Endometrial microvascular endothelial cells (primary cell): ENCODE data around the gene TIGD1. TPM values are rescaled to one million over a fixed set of nuclear protein-coding genes. Genes with fewer than 3 reads are reported as not detected.

Source experiments
- in situ Hi-C: cut with HindIII; loops from 2 replicates; pipeline ENCODE4 v1.10.0; 2017; ENCODE audit warnings: low sequenced_read_pairs, low pct_unique_long_range_greater_than_20kb; ENCODE audit errors: inconsistent ontology term
- total RNA-seq: library from RNA; depleted of rRNA; stranded (reverse); fragments of >200 nt; gene quantifications from one replicate; pipeline ENCODE4 v1.2.3, GENCODE V29; 2015; ENCODE audit errors: inconsistent ontology term

Gene TIGD1
- total RNA-seq, 1 donor from 2014 or later = 1.7 TPM

DNA sequence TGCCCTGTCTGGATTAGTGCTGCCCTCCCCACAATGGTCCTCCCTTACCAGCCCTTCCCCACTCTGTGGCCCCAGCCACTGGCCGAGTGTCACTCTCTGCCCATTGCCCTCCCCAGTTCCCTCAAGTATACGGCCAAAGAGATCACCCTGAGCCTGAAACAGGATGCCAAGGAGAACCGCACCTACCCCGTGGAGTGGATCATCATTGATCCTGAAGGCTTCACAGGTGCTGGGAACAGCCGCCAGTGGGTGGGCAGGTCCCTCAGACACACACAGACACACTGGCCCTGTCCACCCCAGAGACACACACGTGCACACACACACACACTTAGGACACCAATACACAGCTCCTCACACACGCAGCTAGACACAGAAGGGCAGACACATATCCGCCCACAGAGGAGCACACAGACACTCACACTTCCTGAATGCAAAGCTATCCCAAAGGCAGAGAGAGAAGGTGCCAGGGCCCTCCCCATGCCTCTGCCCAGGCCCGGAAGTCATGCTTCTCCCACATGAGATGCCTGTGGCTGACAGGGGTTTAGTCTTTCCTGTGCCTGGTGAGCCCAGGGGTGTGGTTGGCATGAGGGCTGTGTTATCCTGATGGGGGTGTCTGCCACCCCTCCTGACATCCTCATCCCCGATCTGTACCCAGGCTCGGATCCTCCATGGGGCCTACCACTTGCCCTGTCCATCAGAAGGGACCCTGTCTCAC is 21.5 kb downstream of the TIGD1 start:
- in situ Hi-C loops = no loop called here

- in situ Hi-C loops = no loop called here
These were observed 22.4 kb downstream of the TIGD1 start for GRCh38 chr2:232527905-232528470.

DNA sequence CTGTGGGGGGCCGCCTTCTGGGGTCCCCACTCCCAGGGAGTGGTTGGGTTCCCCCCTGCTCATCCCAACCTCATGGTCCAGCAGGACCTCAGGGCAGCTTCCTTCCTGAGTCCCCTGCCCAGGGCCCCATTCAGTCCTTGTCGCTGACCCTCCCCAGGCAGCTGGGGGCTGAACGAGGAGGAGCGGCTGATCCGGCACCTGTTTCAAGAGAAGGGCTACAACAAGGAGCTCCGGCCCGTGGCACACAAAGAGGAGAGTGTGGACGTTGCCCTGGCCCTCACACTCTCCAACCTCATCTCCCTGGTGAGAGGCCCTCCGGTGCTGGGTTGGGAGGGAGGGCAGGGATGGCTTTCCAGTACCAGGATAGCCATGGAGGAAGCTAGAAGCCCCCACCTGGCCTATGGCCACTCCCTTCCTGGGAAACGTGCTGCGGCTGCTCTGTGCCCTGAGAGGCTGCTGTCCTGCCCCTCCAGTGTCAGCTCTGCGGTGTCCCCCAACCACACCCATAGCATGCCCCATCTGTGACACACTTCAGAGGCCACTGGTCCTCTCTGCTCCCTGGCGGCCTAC is 23.9 kb downstream of the TIGD1 start:
- in situ Hi-C loops = no loop called here

GRCh38 chr2:232525791-232526371 is 24.5 kb downstream of the TIGD1 start, which contains the start of gene CHRND:
Gene CHRND, plus strand, starts transcription at chr2:232526160. Its CDS starts 56 bp downstream, at chr2:232526216.
- in situ Hi-C loops = no loop called here

DNA sequence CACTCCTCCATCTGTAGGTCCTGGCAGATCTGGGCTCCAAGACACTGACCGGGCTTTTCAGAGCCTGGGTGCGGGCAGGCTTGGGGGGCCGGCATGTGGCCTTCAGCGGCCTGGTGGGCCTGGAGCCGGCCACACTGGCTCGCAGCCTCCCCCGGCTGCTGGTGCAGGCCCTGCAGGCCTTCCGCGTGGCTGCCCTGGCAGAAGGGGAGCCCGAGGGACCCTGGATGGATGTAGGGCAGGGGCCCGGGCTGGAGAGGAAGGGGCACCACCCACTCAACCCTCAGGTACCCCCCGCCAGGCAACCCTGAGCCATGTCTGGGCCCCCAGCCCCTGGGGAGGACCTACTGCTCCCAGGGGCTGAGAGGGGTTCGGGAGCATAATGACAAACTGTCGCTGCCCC is 25.2 kb downstream of the TIGD1 start:
- in situ Hi-C loops = no loop called here

DNA sequence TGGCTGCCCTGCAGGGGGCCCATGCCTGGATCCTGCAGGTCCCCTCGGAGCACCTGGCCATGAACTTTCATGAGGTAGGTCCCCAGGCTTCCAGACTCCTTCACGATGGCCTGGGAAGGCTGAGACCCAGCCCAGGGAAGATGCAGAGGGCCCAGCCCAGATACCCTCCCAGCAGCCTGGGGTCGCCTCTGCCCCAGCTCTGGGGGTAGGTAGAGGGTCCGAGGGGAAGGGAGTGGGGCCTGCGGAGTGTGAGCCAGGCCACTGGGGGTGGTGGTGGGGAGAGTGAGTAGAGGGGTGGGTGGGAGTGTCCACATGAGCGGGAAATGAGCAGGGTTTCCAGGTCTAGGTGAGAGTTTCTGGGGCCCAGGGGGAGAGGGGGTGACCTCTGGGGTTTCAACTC is 25.6 kb downstream of the TIGD1 start:
- in situ Hi-C loops = no loop called here

DNA sequence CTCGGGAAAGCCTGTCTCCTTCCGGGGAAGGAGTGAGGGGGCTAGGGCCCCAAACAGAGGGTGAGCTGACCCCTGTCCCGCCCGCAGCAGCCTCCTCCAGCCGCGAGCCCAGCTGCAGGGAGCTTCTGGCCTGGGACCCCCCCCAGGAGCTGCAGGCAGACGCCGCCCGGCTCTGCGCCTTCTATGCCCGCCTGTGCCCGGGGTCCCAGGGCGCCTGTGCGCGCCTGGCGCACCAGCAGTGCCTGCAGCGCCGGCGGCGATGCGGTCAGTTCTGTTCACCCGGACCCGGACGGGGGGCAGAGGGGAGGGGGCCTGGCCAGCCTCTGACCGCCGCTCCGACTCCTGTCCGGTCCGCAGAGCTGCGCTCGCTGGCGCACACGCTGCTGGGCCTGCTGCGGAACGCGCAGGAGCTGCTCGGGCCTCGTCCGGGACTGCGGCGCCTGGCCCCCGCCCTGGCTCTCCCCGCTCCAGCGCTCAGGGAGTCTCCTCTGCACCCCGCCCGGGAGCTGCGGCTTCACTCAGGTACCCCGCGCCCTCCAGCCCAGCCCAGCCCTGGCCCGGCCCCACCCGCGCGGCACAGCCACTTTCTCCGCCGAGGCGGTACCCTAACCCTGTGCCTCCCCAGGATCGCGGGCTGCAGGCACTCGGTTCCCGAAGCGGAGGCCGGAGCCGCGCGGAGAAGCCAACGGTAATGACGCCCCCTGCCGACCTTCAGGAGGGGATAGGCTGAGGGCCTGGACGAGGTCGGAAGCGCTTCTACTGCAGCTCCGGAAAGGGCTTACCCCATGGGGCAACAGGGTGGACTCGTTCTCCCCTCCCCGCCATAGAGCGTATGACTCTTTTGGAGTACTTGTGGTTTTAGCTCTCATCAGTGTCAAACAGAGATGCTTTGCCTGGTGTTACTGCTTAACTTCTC is 26.4 kb downstream of the TIGD1 start:
- in situ Hi-C loops = no loop called here

DNA sequence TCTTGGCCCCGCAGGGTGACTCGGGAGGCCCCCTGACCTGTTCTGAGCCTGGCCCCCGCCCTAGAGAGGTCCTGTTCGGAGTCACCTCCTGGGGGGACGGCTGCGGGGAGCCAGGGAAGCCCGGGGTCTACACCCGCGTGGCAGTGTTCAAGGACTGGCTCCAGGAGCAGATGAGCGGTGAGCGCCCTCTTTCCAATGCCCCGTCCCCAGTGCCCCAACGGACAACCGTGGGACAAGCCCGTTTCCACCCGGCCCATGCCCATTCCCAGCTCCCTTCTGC is 27.0 kb downstream of the TIGD1 start:
- in situ Hi-C loops = no loop called here

GRCh38 chr2:232522623-232523401 is 27.5 kb downstream of the TIGD1 start:
- in situ Hi-C loops = no loop called here

GRCh38 chr2:232521959-232522622 is 28.3 kb downstream of the TIGD1 start:
- in situ Hi-C loops = no loop called here

DNA sequence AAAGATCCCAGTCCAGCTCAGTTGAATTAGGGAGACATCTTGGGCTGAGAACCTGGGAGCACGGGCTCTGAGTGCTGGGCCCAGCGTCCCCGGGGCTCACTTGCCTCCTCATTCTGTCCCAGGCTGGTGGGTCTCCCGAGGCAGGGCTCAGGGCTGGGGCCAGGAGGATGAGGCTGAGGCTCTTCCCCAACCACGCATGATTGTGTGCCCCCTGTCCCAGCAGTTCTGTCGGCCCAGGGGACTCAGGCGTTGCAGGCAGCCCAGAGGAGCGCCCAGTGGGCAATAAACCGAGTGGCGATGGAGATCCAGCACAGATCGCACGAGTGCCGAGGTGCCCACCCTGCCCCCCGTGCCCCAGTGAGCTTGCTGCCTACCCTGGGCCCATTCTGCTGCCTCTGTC is 29.3 kb downstream of the TIGD1 start:
- in situ Hi-C loops = no loop called here

GRCh38 chr2:232520489-232520888 is 29.9 kb downstream of the TIGD1 start:
- in situ Hi-C loops = no loop called here

- in situ Hi-C loops = no loop called here
These were observed 30.5 kb downstream of the TIGD1 start, which contains the start of gene PRSS56 for GRCh38 chr2:232519581-232520438. Gene PRSS56, plus strand, starts transcription at chr2:232520388. Its CDS starts 211 bp downstream, at chr2:232520599.

GRCh38 chr2:232518844-232519243 is 31.5 kb downstream of the TIGD1 start:
- in situ Hi-C loops = no loop called here

- in situ Hi-C loops = no loop called here
These were observed 33.8 kb downstream of the TIGD1 start for GRCh38 chr2:232516551-232516950.

DNA sequence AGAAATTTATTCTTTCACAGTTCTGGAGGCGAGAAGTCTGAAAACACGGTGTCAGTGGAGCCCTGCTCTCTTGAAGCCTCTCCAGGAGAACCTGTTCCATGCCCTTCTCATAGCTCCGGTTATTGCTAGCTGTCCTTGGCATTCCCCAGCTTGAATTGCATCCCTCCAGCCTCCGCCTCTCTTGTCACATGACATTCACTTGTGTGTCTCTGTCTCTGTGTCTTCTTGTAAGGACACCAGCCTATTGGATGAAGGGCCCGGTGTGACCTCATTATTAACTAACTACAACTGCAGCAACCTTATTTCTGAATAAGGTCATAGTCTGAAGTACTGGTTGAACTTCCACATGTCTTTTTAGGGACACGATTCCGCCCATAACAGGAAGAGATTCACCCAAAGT is 34.7 kb downstream of the TIGD1 start:
- in situ Hi-C loops = no loop called here

DNA sequence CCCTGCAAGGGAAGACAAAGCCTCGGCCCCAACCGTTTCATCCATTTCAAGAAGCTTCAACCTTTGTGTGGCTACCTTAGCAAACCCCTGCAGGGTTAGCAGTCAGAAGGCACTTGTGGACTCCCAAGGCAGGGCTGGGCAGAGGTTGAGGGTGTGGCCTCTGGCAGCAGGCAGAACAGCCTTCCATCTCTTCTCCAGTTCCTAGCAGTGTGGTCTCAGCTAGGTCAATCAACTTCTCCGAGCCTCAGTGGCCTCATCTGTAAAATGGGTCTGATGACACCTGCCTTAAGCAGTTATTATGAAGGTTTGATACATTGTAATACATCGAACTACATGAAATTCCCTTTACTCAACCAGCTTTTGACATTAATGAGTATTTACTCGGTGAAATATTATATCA is 37.0 kb downstream of the TIGD1 start:
- in situ Hi-C loops = no loop called here
